IMR-90 (cell line): ENCODE results near the gene LRRC8E. TPM values are rescaled to one million over a fixed set of nuclear protein-coding genes. Genes with fewer than 3 reads are reported as not detected.

Source experiments
- ATAC-seq: fragments of 200-7000 bp; cut with Tn5 transposase; 2 replicates; pipeline ENCODE4 v1.9.1; 2020; ENCODE audit warnings: low read depth, mild to moderate bottlenecking, moderate library complexity
- BruUV-seq: library from RNA; stranded (reverse); fragments of 400-500 nt; replicated peaks from 2 replicates; lab custom pipeline; 2021; lab: Mats Ljungman, UMichigan
- CTCF ChIA-PET: fragments of 300-600 bp; formaldehyde crosslinking; extraction: SDS; loops from one replicate; lab custom pipeline; 2021; ENCODE audit warnings: antibody characterized with exemption; lab: Yijun Ruan, JAX
- POLR2A ChIA-PET: fragments of 300-600 bp; sonication (Branson Sonifier 250); formaldehyde crosslinking; loops from one replicate; lab custom pipeline; 2022; ENCODE audit warnings: antibody characterized with exemption; ENCODE audit not compliant: unreplicated experiment; lab: Charles Lee
- DNase-seq: peaks from one replicate; pipeline ENCODE4 v3.0.0; 2013
- H2AFZ ChIP-seq: replicated peaks from 2 replicates; pipeline ENCODE3; 2013; ENCODE audit warnings: low read length, mild to moderate bottlenecking; ENCODE audit not compliant: poor library complexity
- H2AK5ac ChIP-seq: 2 replicates; pipeline ENCODE4 v1.6.1; 2013; ENCODE audit warnings: low read depth, low read length, inconsistent platforms
- H2AK9ac ChIP-seq: replicated peaks from 2 replicates; pipeline ENCODE3; 2013; ENCODE audit warnings: mild to moderate bottlenecking, low read depth, low read length, moderate library complexity; ENCODE audit not compliant: poor library complexity
- H2BK120ac ChIP-seq: 2 replicates; pipeline ENCODE4 v1.6.1; 2013; ENCODE audit warnings: low read depth, low read length, inconsistent platforms
- H2BK15ac ChIP-seq: 3 replicates; pipeline ENCODE4 v1.6.1; 2013; ENCODE audit warnings: low read depth, low read length, inconsistent platforms
- H2BK20ac ChIP-seq: 2 replicates; pipeline ENCODE4 v1.6.1; 2013; ENCODE audit warnings: low read depth, mild to moderate bottlenecking, inconsistent platforms, low read length, moderate library complexity
- H2BK5ac ChIP-seq: 2 replicates; pipeline ENCODE4 v1.6.1; 2013; ENCODE audit warnings: mild to moderate bottlenecking, low read depth, low read length, inconsistent platforms; ENCODE audit not compliant: poor library complexity, severe bottlenecking
- H3K14ac ChIP-seq: replicated peaks from 2 replicates; pipeline ENCODE4 v1.6.1; 2013; ENCODE audit warnings: low read depth, low read length, inconsistent platforms
- H3K18ac ChIP-seq: 2 replicates; pipeline ENCODE4 v1.6.1; 2013; ENCODE audit warnings: low read depth, low read length, control low read depth
- H3K23ac ChIP-seq: 2 replicates; pipeline ENCODE4 v1.6.1; 2013; ENCODE audit warnings: low read depth, low read length, inconsistent platforms
- H3K27ac ChIP-seq: 2 replicates; pipeline ENCODE4 v1.5.1; 2013; ENCODE audit warnings: mild to moderate bottlenecking, control low read depth, low read length; ENCODE audit not compliant: insufficient read depth
- H3K27me3 ChIP-seq: 2 replicates; pipeline ENCODE4 v1.6.1; 2013; ENCODE audit warnings: low read length; ENCODE audit not compliant: control insufficient read depth, insufficient read depth
- H3K36me3 ChIP-seq: 2 replicates; pipeline ENCODE4 v1.6.1; 2013; ENCODE audit warnings: low read length, mixed read lengths; ENCODE audit not compliant: control insufficient read depth, insufficient read depth
- H3K4ac ChIP-seq: 2 replicates; pipeline ENCODE4 v1.6.1; 2013; ENCODE audit warnings: low read depth, low read length, inconsistent platforms
- H3K4me1 ChIP-seq: 2 replicates; pipeline ENCODE4 v1.6.1; 2013; ENCODE audit warnings: low read length, mixed read lengths; ENCODE audit not compliant: control insufficient read depth, insufficient read depth
- H3K4me2 ChIP-seq: 2 replicates; pipeline ENCODE4 v1.6.1; 2013; ENCODE audit warnings: low read depth, mild to moderate bottlenecking, control low read depth, low read length, moderate library complexity
- H3K4me3 ChIP-seq: 2 replicates; pipeline ENCODE4 v1.5.1; 2013; ENCODE audit warnings: low read depth, mild to moderate bottlenecking, control low read depth, low read length, moderate library complexity; ENCODE audit not compliant: insufficient read depth
- H3K56ac ChIP-seq: 2 replicates; pipeline ENCODE4 v1.6.1; 2013; ENCODE audit warnings: low read length, inconsistent platforms; ENCODE audit not compliant: insufficient read depth; ENCODE audit errors: extremely low read depth
- H3K79me1 ChIP-seq, 2 experiments: 2 replicates each; pipeline ENCODE4 v1.6.1; 2013; ENCODE audit warnings: low read length in 2 of 2, inconsistent platforms in 1 of 2, low read depth in 1 of 2
- H3K9ac ChIP-seq: 2 replicates; pipeline ENCODE4 v1.6.1; 2013; ENCODE audit warnings: low read depth, low read length, control low read depth
- H3K9me1 ChIP-seq: 2 replicates; pipeline ENCODE4 v1.6.1; 2013; ENCODE audit warnings: low read length, inconsistent platforms; ENCODE audit not compliant: insufficient read depth
- H3K9me3 ChIP-seq: 2 replicates; pipeline ENCODE4 v1.6.1; 2013; ENCODE audit warnings: low read length; ENCODE audit not compliant: control insufficient read depth, insufficient read depth
- H4K20me1 ChIP-seq: 2 replicates; pipeline ENCODE4 v1.6.1; 2013; ENCODE audit warnings: low read length, inconsistent platforms; ENCODE audit not compliant: insufficient read depth
- H4K5ac ChIP-seq: 2 replicates; pipeline ENCODE4 v1.6.1; 2013; ENCODE audit warnings: mild to moderate bottlenecking, low read depth, low read length, control low read depth
- H4K8ac ChIP-seq, 2 experiments: 2 replicates each; pipeline ENCODE4 v1.6.1; 2013; ENCODE audit warnings: low read depth in 2 of 2, low read length in 2 of 2, control low read depth in 1 of 2, inconsistent platforms in 1 of 2
- H4K91ac ChIP-seq: 2 replicates; pipeline ENCODE4 v1.6.1; 2013; ENCODE audit warnings: low read depth, low read length, inconsistent platforms; ENCODE audit not compliant: insufficient read depth
- BHLHE40 ChIP-seq: fragments of 150-350 bp; IDR thresholded peaks from 2 replicates; pipeline ENCODE4 v1.6.1; 2016; ENCODE audit warnings: mild to moderate bottlenecking, low read depth, low read length
- CEBPB ChIP-seq: IDR thresholded peaks from 2 replicates; pipeline ENCODE4 v1.6.1; 2012; ENCODE audit warnings: low read depth, low read length, improper control_type of control experiment
- CHD1 ChIP-seq: IDR thresholded peaks from 2 replicates; pipeline ENCODE4 v1.6.1; 2012; ENCODE audit warnings: low read depth, low read length, improper control_type of control experiment
- FOS ChIP-seq: fragments of 150-350 bp; IDR thresholded peaks from 2 replicates; pipeline ENCODE4 v1.6.1; 2016; ENCODE audit warnings: low read depth, low read length
- MAFK ChIP-seq: IDR thresholded peaks from 2 replicates; pipeline ENCODE4 v1.6.1; 2012; ENCODE audit warnings: low read depth, low read length, improper control_type of control experiment
- MAZ ChIP-seq: IDR thresholded peaks from 2 replicates; pipeline ENCODE4 v1.6.1; 2012; ENCODE audit warnings: low read depth, mild to moderate bottlenecking, low read length, improper control_type of control experiment, moderate library complexity, borderline replicate concordance
- MXI1 ChIP-seq: IDR thresholded peaks from 2 replicates; pipeline ENCODE4 v1.6.1; 2012; ENCODE audit warnings: low read depth, mild to moderate bottlenecking, low read length, moderate library complexity, borderline replicate concordance
- NFE2L2 ChIP-seq: fragments of 150-350 bp; IDR thresholded peaks from 2 replicates; pipeline ENCODE4 v1.6.1; 2016; ENCODE audit warnings: low read depth, mild to moderate bottlenecking, low read length
- POLR2A ChIP-seq: IDR thresholded peaks from 2 replicates; pipeline ENCODE4 v1.6.1; 2012; ENCODE audit warnings: mild to moderate bottlenecking, low read depth, low read length
- RAD21 ChIP-seq: IDR thresholded peaks from 2 replicates; pipeline ENCODE4 v1.6.1; 2012; ENCODE audit warnings: low read length, improper control_type of control experiment
- RCOR1 ChIP-seq: IDR thresholded peaks from 2 replicates; pipeline ENCODE4 v1.6.1; 2012; ENCODE audit warnings: mild to moderate bottlenecking, low read length, improper control_type of control experiment; ENCODE audit not compliant: insufficient replicate concordance
- RFX5 ChIP-seq: IDR thresholded peaks from 2 replicates; pipeline ENCODE4 v1.8.0; 2012; ENCODE audit warnings: low read depth, mild to moderate bottlenecking, low read length, moderate library complexity
- SMC3 ChIP-seq: fragments of 150-350 bp; IDR thresholded peaks from 2 replicates; pipeline ENCODE4 v1.6.1; 2016; ENCODE audit warnings: low read depth, mild to moderate bottlenecking, antibody characterized with exemption, low read length, moderate library complexity
- WGBS, 2 experiments: methylation state at CpG; one replicate each; pipeline versions ENCODE4 v1.1.5 to v1.1.7; 2013; ENCODE audit warnings: missing lambda C conversion rate in 2 of 2; ENCODE audit not compliant: insufficient read length in 1 of 2; ENCODE audit errors: extremely low coverage in 2 of 2; 5-methylcytosine and 5-hydroxymethylcytosine counted together
- dilution Hi-C: fragments of 300-500 bp; cut with HindIII; formaldehyde crosslinking; loops from one replicate; pipeline ENCODE4 v1.14.3; 2018; ENCODE audit warnings: low sequenced_read_pairs; ENCODE audit not compliant: unreplicated experiment
- in situ Hi-C: fragments of 300-500 bp; cut with MboI; formaldehyde crosslinking; loops from 3 replicates; pipeline ENCODE4 v1.14.3; 2019; ENCODE audit warnings: low sequenced_read_pairs, inconsistent platforms, mixed read lengths
- intact Hi-C: fragments of 100-400 bp; cut with micrococcal nuclease; formaldehyde crosslinking; loops from 2 replicates; pipeline ENCODE4 v1.10.0; 2022
- polyA plus RNA-seq, 3 experiments: library from polyadenylated mRNA; depleted of rRNA; stranded (reverse); fragments of >200 nt; gene quantifications; 2 replicates each; pipeline ENCODE4 v1.2.3, GENCODE V29; 2012; ENCODE audit warnings: low replicate concordance in 1 of 3
- total RNA-seq: library from RNA; depleted of rRNA; stranded (reverse); fragments of >200 nt; gene quantifications from 2 replicates; pipeline ENCODE4 v1.2.3, GENCODE V29; 2012
- TF ChIP-seq, protein P1 (sequence below): fragments of 150-350 bp; IDR thresholded peaks from 2 replicates; pipeline ENCODE4 v1.6.1; 2016; ENCODE audit warnings: low read depth, mild to moderate bottlenecking, low read length, moderate library complexity, borderline replicate concordance
- TF ChIP-seq, protein P2 (sequence below): fragments of 150-350 bp; IDR thresholded peaks from 2 replicates; pipeline ENCODE4 v1.6.1; 2017; ENCODE audit warnings: mild to moderate bottlenecking, antibody characterized with exemption, low read length, low read depth
- TF ChIP-seq, protein P3 (sequence below): conservative IDR thresholded peaks from 2 replicates; pipeline ENCODE4 v1.5.1; 2012; ENCODE audit warnings: mild to moderate bottlenecking, low read depth, low read length, improper control_type of control experiment

The LRRC8E gene
- total and polyA plus RNA-seq, 2 of the 4 experiments (the other 2 are of a cell fraction) = 6.4 to 7.2 TPM

GRCh38 chr19:7844405-7844804, 43.9 kb upstream of the LRRC8E start:
- intact Hi-C loops = no loop called here
- Histone ChIP-seq H4K8ac (no peak overlapping the region), H2AK5ac (no peak overlapping the region), H2BK5ac (no peak overlapping the region), H3K4me2 (no peak overlapping the region), H3K79me1 (peaks cover 23 to 34% of the 10 kb centered on the region in 2 experiments), H2BK15ac (no peak overlapping the region), H3K4me3 (no peak overlapping the region), H3K56ac (no peak overlapping the region), H3K36me3 (no peaks in the 10 kb centered on the region), H3K9me1 (peaks cover 23% of the 10 kb centered on the region), H3K4ac (no peak overlapping the region), H2BK20ac (no peak overlapping the region), H3K23ac (no peak overlapping the region), H3K27me3 (no peaks in the 10 kb centered on the region), H2AK9ac (no peak overlapping the region), H4K20me1 (peaks cover 29% of the 10 kb centered on the region), H3K9me3 (no peaks in the 10 kb centered on the region; the same call in 1 of the 2 replicates), H2AFZ (no peak overlapping the region), H3K14ac (no peak overlapping the region), H4K91ac (no peak overlapping the region), H3K27ac (no peak overlapping the region), H3K9ac (no peak overlapping the region), H3K4me1 (no peaks in the 10 kb centered on the region), H2BK120ac (no peak overlapping the region), H4K5ac (no peak overlapping the region), H3K18ac (no peak overlapping the region)
- BruUV-seq = no TSS peak
- in situ Hi-C loops = no loop called here
- ChIA-PET CTCF (no interaction called here), POLR2A (no interaction called here)
- TF ChIP-seq RAD21 (no peak), CHD1 (no peak), CEBPB (no peak), SMC3 (no peak), MAZ (no peak), NFE2L2 (no peak), BHLHE40 (no peak), MAFK (no peak), RCOR1 (no peak), FOS (no peak), RFX5 (no peak), POLR2A (no peak), MXI1 (no peak)
- TF ChIP-seq, protein P1, sequence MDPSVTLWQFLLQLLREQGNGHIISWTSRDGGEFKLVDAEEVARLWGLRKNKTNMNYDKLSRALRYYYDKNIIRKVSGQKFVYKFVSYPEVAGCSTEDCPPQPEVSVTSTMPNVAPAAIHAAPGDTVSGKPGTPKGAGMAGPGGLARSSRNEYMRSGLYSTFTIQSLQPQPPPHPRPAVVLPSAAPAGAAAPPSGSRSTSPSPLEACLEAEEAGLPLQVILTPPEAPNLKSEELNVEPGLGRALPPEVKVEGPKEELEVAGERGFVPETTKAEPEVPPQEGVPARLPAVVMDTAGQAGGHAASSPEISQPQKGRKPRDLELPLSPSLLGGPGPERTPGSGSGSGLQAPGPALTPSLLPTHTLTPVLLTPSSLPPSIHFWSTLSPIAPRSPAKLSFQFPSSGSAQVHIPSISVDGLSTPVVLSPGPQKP = no peak
- TF ChIP-seq, protein P2, sequence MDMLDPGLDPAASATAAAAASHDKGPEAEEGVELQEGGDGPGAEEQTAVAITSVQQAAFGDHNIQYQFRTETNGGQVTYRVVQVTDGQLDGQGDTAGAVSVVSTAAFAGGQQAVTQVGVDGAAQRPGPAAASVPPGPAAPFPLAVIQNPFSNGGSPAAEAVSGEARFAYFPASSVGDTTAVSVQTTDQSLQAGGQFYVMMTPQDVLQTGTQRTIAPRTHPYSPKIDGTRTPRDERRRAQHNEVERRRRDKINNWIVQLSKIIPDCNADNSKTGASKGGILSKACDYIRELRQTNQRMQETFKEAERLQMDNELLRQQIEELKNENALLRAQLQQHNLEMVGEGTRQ = no peak
- TF ChIP-seq, protein P3, sequence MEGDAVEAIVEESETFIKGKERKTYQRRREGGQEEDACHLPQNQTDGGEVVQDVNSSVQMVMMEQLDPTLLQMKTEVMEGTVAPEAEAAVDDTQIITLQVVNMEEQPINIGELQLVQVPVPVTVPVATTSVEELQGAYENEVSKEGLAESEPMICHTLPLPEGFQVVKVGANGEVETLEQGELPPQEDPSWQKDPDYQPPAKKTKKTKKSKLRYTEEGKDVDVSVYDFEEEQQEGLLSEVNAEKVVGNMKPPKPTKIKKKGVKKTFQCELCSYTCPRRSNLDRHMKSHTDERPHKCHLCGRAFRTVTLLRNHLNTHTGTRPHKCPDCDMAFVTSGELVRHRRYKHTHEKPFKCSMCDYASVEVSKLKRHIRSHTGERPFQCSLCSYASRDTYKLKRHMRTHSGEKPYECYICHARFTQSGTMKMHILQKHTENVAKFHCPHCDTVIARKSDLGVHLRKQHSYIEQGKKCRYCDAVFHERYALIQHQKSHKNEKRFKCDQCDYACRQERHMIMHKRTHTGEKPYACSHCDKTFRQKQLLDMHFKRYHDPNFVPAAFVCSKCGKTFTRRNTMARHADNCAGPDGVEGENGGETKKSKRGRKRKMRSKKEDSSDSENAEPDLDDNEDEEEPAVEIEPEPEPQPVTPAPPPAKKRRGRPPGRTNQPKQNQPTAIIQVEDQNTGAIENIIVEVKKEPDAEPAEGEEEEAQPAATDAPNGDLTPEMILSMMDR = no peak
- WGBS, 2 experiments = 70% methylated on average over 2 of the region's 5 CpGs; no CpG with 5 or more reads in 1 of the 2 experiments
- no peak for ATAC-seq
- DNase-seq = no peak
- dilution Hi-C loops = no loop called here
